GM23248 (cell line): ENCODE results near the gene PHACTR3. TPM values are rescaled to one million over a fixed set of nuclear protein-coding genes. Genes with fewer than 3 reads are reported as not detected.

Experiments
- DNase-seq: peaks from one replicate; pipeline ENCODE4 v3.0.0-alpha.2; 2015
- H2AFZ ChIP-seq: fragments of 200-600 bp; sonication (generic); 2 replicates; pipeline ENCODE4 v1.6.1; 2016; ENCODE audit warnings: antibody characterized with exemption
- H3F3A ChIP-seq: fragments of 200-600 bp; sonication (generic); 2 replicates; pipeline ENCODE4 v1.6.1; 2016; ENCODE audit warnings: mild to moderate bottlenecking, antibody characterized with exemption, mixed run types; ENCODE audit not compliant: insufficient read depth
- H3K27ac ChIP-seq: fragments of 200-600 bp; sonication (generic); 2 replicates; pipeline ENCODE4 v1.5.1; 2016; ENCODE audit warnings: mild to moderate bottlenecking
- H3K27me3 ChIP-seq: fragments of 200-600 bp; sonication (generic); replicated peaks from 2 replicates; pipeline ENCODE4 v1.6.1; 2016; ENCODE audit warnings: mild to moderate bottlenecking; ENCODE audit not compliant: insufficient read depth
- H3K36me3 ChIP-seq: fragments of 200-600 bp; sonication (generic); 2 replicates; pipeline ENCODE4 v1.6.1; 2016; ENCODE audit warnings: low read depth, mild to moderate bottlenecking
- H3K4me1 ChIP-seq: fragments of 200-600 bp; sonication (generic); 2 replicates; pipeline ENCODE4 v1.6.1; 2016; ENCODE audit warnings: mild to moderate bottlenecking; ENCODE audit not compliant: insufficient read depth
- H3K4me2 ChIP-seq: fragments of 200-600 bp; sonication (generic); one replicate; pipeline ENCODE4 v1.6.1; 2016; ENCODE audit warnings: mild to moderate bottlenecking; ENCODE audit not compliant: unreplicated experiment
- H3K4me3 ChIP-seq: fragments of 200-600 bp; sonication (generic); 2 replicates; pipeline ENCODE4 v1.5.1; 2016; ENCODE audit warnings: mild to moderate bottlenecking
- H3K79me2 ChIP-seq: fragments of 200-600 bp; sonication (generic); 2 replicates; pipeline ENCODE4 v1.6.1; 2016; ENCODE audit warnings: mild to moderate bottlenecking; ENCODE audit not compliant: insufficient read depth
- H3K9ac ChIP-seq: fragments of 200-600 bp; sonication (generic); 2 replicates; pipeline ENCODE4 v1.6.1; 2016; ENCODE audit warnings: mild to moderate bottlenecking
- H3K9me2 ChIP-seq: fragments of 200-600 bp; sonication (generic); 2 replicates; pipeline ENCODE4 v1.6.1; 2016; ENCODE audit warnings: mixed run types, mild to moderate bottlenecking, moderate library complexity; ENCODE audit not compliant: insufficient read depth
- H3K9me3 ChIP-seq: fragments of 200-600 bp; sonication (generic); one replicate; pipeline ENCODE4 v1.6.1; 2017; ENCODE audit warnings: low read depth
- H4K20me1 ChIP-seq: fragments of 200-600 bp; sonication (generic); 2 replicates; pipeline ENCODE4 v1.6.0; 2016; ENCODE audit not compliant: insufficient read depth
- EZH2 ChIP-seq: fragments of 200-600 bp; sonication (generic); IDR thresholded peaks from 2 replicates; pipeline ENCODE4 v1.6.1; 2018; ENCODE audit warnings: antibody characterized with exemption, mild to moderate bottlenecking; ENCODE audit not compliant: insufficient read depth, poor library complexity, severe bottlenecking
- EZH2phosphoT487 ChIP-seq: fragments of 200-600 bp; sonication (generic); IDR thresholded peaks from 2 replicates; pipeline ENCODE4 v1.6.1; 2018; ENCODE audit warnings: antibody characterized with exemption, moderate library complexity, mild to moderate bottlenecking, low read depth; ENCODE audit not compliant: insufficient read depth
- WGBS, 2 experiments: methylation state at CpG; one replicate each; pipeline ENCODE4 v1.1.6; 2015 to 2017; ENCODE audit warnings: low lambda C conversion rate in 2 of 2, low coverage in 1 of 2; ENCODE audit errors: missing lambda C conversion rate in 2 of 2; 5-methylcytosine and 5-hydroxymethylcytosine counted together
- in situ Hi-C: fragments of 300-500 bp; cut with MboI; formaldehyde crosslinking; loops from 2 replicates; pipeline ENCODE4 v1.15.0; 2020
- polyA plus RNA-seq: library from polyadenylated mRNA; unstranded; fragments of >200 nt; fragmentation: Nextera tagmentation; extraction: Ambion mirVana; gene quantifications from 2 replicates; pipeline ENCODE4 v1.2.1, GENCODE V29; 2016
- total RNA-seq: library from RNA; depleted of rRNA; stranded (reverse); fragments of >200 nt; shearing (Covaris generic); gene quantifications from 2 replicates; pipeline ENCODE4 v1.2.3, GENCODE V29; 2014

The PHACTR3 gene
- total and polyA plus RNA-seq, 2 experiments from 2014 or later, result not detected

DNA sequence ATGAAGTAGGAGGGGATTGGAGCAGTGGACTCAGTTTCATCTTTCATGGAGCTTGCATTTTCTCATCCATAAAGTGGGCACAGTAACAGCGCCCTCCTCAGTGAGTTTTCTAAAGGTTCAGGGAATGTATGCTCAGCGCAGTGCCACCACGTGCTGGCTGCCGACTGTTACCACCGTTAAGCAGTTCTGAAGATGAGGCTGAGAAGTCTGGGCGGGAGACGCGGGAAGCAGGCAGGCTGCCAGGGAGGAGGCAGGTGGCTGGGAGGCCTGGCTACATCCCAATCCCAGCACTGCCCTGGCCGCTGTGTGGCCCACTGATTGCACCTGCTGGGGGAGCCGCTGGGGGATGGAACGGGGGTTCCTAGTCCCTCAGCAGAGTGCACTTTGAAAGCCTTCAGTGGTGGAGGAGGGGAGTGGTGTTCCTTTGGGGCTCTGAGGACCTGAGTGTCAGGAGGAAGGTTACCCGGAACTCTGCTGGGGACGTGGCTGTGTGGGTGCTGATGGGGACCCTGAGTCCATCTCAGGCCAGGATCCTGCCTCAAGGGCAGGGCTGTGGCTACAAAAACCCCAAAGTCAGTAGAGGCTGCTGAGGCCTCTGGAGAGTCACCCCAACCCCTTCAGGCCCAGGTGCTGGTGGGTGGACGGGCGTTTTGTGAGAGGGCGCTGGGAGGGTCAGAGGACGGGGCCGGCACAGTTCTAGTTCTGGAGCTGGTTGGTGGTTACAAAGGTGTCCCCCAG lies 28.0 kb upstream of the PHACTR3 start:
- 56 to 59% methylated on average over 17 to 18 of the region's 18 CpGs for WGBS, 2 experiments
- in situ Hi-C loops, result no loop called here
- no peaks in the 10 kb centered on the region for H3K9me3 ChIP-seq

GRCh38 chr20:59577037-59577808 lies 27.1 kb upstream of the PHACTR3 start:
- H3K27ac ChIP-seq, result no peak overlapping the region
- no peak for DNase-seq
- peaks cover 52% of the 10 kb centered on the region for H3K27me3 ChIP-seq
- H3K4me3 ChIP-seq, result no peak overlapping the region
- H2AFZ ChIP-seq, result no peak overlapping the region
- H3F3A ChIP-seq, result no peaks in the 10 kb centered on the region
- H3K4me1 ChIP-seq, result 0 out of 2 replicates have a peak, but pooled peaks cover under 1% of the 10 kb centered on the region
- H3K9me3 ChIP-seq, result no peaks in the 10 kb centered on the region
- no peaks in the 10 kb centered on the region for H3K9me2 ChIP-seq
- H4K20me1 ChIP-seq, result no peaks in the 10 kb centered on the region
- H3K9ac ChIP-seq, result no peak overlapping the region
- TF ChIP-seq EZH2 (peak; percentile 39), EZH2phosphoT487 (no peak)
- 8 to 9% methylated on average over 24 to 34 of the region's 95 CpGs for WGBS, 2 experiments
- in situ Hi-C loops, result no loop called here
- H3K79me2 ChIP-seq, result no peaks in the 10 kb centered on the region
- no peaks in the 10 kb centered on the region for H3K36me3 ChIP-seq
- H3K4me2 ChIP-seq, result no peak overlapping the region

More for the DNA sequence above, 28.0 kb upstream of the PHACTR3 start:
- H4K20me1 ChIP-seq, result no peaks in the 10 kb centered on the region
- H3K79me2 ChIP-seq, result no peaks in the 10 kb centered on the region
- no peaks in the 10 kb centered on the region for H3K9me2 ChIP-seq
- H3K27me3 ChIP-seq, result peaks cover 44% of the 10 kb centered on the region
- H3K4me1 ChIP-seq, result 0 out of 2 replicates have a peak, but pooled peaks cover 4% of the 10 kb centered on the region
- H3K4me3 ChIP-seq, result no peak overlapping the region
- no peak for TF ChIP-seq EZH2
- TF ChIP-seq EZH2phosphoT487, result no peak
- no peak overlapping the region for H3K27ac ChIP-seq
- no peaks in the 10 kb centered on the region for H3F3A ChIP-seq
- no peaks in the 10 kb centered on the region for H3K36me3 ChIP-seq
- H2AFZ ChIP-seq, result no peak overlapping the region
- no peak for DNase-seq
- H3K9ac ChIP-seq, result no peak overlapping the region
- H3K4me2 ChIP-seq, result no peak overlapping the region

GRCh38 chr20:59577809-59578435 lies 26.4 kb upstream of the PHACTR3 start:
- H3K4me2 ChIP-seq, result no peak overlapping the region
- H3K79me2 ChIP-seq, result no peaks in the 10 kb centered on the region
- no peaks in the 10 kb centered on the region for H3K4me1 ChIP-seq
- in situ Hi-C loops, result no loop called here
- 59 to 65% methylated on average over 17 to 18 of the region's 18 CpGs for WGBS, 2 experiments
- H4K20me1 ChIP-seq, result no peaks in the 10 kb centered on the region
- TF ChIP-seq EZH2 (no peak), EZH2phosphoT487 (no peak)
- H3K9ac ChIP-seq, result no peak overlapping the region
- no peak for DNase-seq
- no peak overlapping the region for H3K27ac ChIP-seq
- H3K4me3 ChIP-seq, result no peak overlapping the region
- H3K9me2 ChIP-seq, result no peaks in the 10 kb centered on the region
- no peaks in the 10 kb centered on the region for H3K9me3 ChIP-seq
- no peak overlapping the region for H2AFZ ChIP-seq
- H3F3A ChIP-seq, result no peaks in the 10 kb centered on the region
- peaks cover 59% of the 10 kb centered on the region for H3K27me3 ChIP-seq
- H3K36me3 ChIP-seq, result no peaks in the 10 kb centered on the region
